ENCODE data around the gene SIPA1L2.

Gene SIPA1L2

DNA sequence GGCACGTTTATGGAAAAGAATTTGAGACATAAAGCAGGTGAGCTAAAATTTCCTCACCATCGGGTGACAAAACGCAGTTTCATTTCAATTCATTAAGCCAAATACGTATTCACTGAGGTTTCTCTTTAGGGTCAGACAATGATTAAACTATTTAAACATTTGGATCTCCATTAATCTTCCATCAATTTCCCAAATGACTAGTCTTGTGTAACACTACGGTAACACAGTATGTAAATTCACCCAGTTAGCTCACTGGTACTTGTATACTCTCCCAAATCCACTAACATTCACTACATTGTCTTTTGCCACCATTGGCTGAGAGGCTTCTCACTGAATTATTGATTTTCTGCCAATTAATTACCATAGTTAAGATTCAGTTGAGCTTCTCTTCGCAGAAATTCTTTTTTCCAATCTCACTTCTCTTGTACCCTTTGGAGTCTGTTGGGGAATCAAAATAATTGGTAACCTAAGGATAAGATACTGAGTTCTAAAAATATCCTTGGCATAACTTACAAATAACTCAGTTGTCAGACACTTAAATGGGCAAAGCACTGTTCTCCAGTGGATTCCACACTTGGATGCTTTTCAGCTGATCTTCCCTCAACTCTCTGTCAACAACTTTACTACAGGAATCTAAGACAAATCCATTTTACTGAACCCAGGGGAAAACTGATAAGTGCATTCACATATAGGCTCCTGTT is 40.7 kb downstream of the SIPA1L2 start:
- DNase-seq (ENCODE audit: low spot score): no peak

DNA sequence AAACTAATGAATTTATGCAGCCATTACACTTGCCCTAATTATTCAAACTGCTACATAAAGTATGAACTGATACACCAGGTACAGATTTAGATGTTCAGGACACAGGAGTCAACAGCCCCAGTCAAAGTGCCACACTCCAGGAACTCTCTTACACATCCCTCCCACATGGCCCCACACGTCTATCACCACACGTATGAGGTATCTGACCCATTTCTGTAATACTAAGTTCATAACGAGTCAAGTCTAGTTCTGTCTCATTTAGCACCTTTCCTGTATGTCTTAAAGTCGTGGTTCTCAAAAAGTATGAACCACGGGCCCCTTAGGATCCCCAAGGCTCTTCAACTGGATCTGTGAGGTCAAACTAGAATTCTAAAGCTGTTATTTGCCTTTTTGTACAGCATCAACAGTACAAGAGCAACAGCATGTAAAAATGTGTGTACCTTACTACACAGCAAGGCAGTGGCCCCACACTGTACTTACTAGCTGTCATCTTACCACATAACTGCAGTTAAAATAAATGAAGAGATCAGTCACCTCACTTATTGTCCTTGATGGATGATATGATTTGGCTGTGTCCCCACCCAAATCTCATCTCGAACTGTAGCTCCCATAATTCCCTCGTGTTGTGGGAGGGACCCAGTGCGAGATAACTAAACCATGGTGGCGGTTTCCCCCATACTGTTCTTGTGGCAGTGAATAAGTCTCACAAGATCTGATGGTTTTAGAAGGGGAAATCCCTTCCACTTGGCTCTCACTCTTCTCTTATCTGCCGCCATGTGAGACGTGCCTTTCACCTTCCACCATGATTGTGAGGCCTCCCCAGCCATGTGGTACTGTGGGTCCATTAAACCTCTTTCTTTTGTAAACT is 42.6 kb downstream of the SIPA1L2 start:
- DNase-seq (ENCODE audit: low spot score): no peak

DNA sequence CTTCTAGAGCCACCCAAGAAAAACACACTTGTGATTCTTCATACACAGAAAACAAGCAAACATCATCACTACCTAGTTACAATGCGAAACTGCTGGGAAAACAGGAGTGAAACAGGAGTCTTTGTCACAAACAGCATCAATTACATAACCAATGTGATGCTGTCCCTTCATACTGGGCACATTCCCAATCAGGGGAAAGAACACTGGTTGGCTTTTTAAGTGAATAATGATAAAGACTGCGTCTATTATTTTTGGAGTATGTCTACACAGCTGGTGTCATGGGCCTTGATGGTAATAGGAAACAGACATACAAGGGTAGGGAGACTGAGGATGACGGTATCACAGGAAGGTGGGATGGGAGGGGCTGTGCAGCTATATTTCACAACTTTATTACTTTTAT is 43.3 kb downstream of the SIPA1L2 start:
- no peak for DNase-seq (ENCODE audit: low spot score)

DNA sequence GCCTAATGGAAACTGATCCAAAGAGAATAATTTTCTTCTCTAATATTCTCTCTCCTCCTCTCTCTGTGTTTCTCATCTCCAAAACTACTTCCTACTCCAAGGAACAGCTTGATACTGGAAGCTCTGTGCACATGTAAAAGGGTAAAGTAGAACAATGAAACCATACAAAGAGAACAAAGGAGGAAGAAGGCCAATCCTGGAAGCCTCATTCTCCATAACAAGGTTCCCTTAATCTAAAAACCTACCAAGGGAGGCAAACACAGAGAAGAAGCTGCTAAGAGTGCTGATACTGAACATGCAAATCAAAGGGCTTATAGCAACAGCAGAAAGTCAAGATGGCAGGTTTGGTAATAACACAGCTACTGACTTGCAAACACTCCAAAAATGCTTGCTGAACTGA is 44.4 kb downstream of the SIPA1L2 start:
- DNase-seq (ENCODE audit: low spot score): no peak

DNA sequence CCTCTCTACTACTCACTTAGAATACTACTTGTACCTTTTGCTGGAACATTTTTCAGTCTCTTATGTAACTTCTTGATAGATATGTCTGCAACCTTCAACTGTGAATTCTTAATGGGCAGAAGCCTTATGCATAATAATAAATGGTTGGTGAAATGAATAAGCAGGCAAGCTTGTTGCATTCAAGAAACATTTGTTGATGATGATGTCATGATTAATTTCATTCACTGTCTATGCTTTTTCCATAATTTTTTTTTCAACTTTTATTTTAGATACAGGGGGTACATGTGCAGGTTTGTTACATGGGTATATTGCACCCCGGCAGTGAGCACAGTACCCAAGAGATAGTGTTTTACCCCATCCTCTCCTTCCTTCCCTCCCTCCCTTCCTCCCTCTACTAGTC is 48.0 kb downstream of the SIPA1L2 start:
- no peak for DNase-seq (ENCODE audit: low spot score)

Measured in germinal center (tissue), 1 donor.